ENCODE measurements around the gene KLHL40. TPM values are rescaled to one million over a fixed set of nuclear protein-coding genes. Genes with fewer than 3 reads are reported as not detected.

KLHL40 gene
- total RNA-seq, 1 experiment from 2014 or later, result not detected

- Mint-ChIP-seq H3K9me3 (peaks cover 0 to 4% of the 10 kb centered on the region in 2 experiments; a peak in 1 of 5 replicates), H3K27me3 (ENCODE audit: low read depth) (peaks cover 5% of the 10 kb centered on the region; the same call in 1 of the 2 replicates), H3K36me3 (ENCODE audit: insufficient read depth in 1 of 3, low read depth in 3 of 3) (peaks cover under 1 to 3% (median 2%) of the 10 kb centered on the region in 3 experiments; a peak in 5 of 7 replicates), H3K27ac (no peak overlapping the region), H3K4me3 (no peak overlapping the region), H3K4me1 (peaks cover 8 to 16% of the 10 kb centered on the region in 2 experiments)
- H4K8ac ChIP-seq (replicated peaks; ENCODE audit: insufficient read length, low read depth, low read length), result no peak overlapping the region
- H3K27me3 ChIP-seq (ENCODE audit: insufficient read depth, low read length), result no peaks in the 10 kb centered on the region
- H3K56ac ChIP-seq (ENCODE audit: insufficient read length, low read depth, low read length), result no peak overlapping the region
- no peak overlapping the region for H2BK120ac ChIP-seq (ENCODE audit: low read depth, low read length, poor library complexity, severe bottlenecking)
- no peak for DNase-seq
- H3K79me2 ChIP-seq (ENCODE audit: insufficient read depth, low read length), result no peaks in the 10 kb centered on the region
- H2BK12ac ChIP-seq (ENCODE audit: insufficient read length, low read depth, low read length), result no peak overlapping the region
- H3K4me2 ChIP-seq (ENCODE audit: insufficient read depth, insufficient read length, low read length), result no peak overlapping the region
- H2AFZ ChIP-seq (ENCODE audit: low read length), result no peak overlapping the region
- no peaks in the 10 kb centered on the region for H4K20me1 ChIP-seq (ENCODE audit: control insufficient read depth, insufficient read depth, insufficient read length)
- no peak overlapping the region for H3K23ac ChIP-seq (ENCODE audit: insufficient read length, low read depth, low read length)
- H3K27ac ChIP-seq (ENCODE audit: insufficient read length, low read depth, low read length), result no peak overlapping the region
- no peak overlapping the region for H4K91ac ChIP-seq (ENCODE audit: insufficient read length, low read depth, low read length)
- no peak overlapping the region for H2BK5ac ChIP-seq (ENCODE audit: insufficient read length, low read length)
- no peaks in the 10 kb centered on the region for H3K79me1 ChIP-seq (ENCODE audit: insufficient read depth, low read depth, low read length, poor library complexity, severe bottlenecking)
- no peak overlapping the region for H3T11ph ChIP-seq (ENCODE audit: low read length)
- no peaks in the 10 kb centered on the region for H3K23me2 ChIP-seq (ENCODE audit: insufficient read length, low read depth, low read length, poor library complexity, severe bottlenecking)
- no peaks in the 10 kb centered on the region for H3K9me3 ChIP-seq (ENCODE audit: control insufficient read depth, low read depth, low read length)
- no peaks in the 10 kb centered on the region for H3K4me1 ChIP-seq (ENCODE audit: insufficient read depth, low read length)
- H2BK20ac ChIP-seq (ENCODE audit: low read depth, low read length, poor library complexity, severe bottlenecking), result no peak overlapping the region
- H3K18ac ChIP-seq (ENCODE audit: insufficient read length, low read depth, low read length), result no peak overlapping the region
- no CpG with 5 or more reads among the region's 15 CpGs for WGBS (ENCODE audit: extremely low coverage, insufficient read length, low lambda C conversion rate)
- H2AK5ac ChIP-seq (ENCODE audit: insufficient read length, low read length), result no peak overlapping the region
- no peak overlapping the region for H2BK15ac ChIP-seq (ENCODE audit: low read depth, low read length)
- no peak for TF ChIP-seq CTCF (conservative IDR thresholded peaks at IDR 0.05)
- no peak overlapping the region for H3K4ac ChIP-seq (ENCODE audit: low read depth, low read length)
- no peak overlapping the region for H4K5ac ChIP-seq (ENCODE audit: insufficient read length, low read depth, low read length)
- H3K14ac ChIP-seq (ENCODE audit: insufficient read depth, low read length), result no peak overlapping the region; the same call in 1 of the 2 replicates
- no peak overlapping the region for H3K9ac ChIP-seq (ENCODE audit: extremely low read depth, insufficient read length, low read length)
Observed at GRCh38 chr3:42665050-42665878, 20.1 kb upstream of the KLHL40 start.

Measured in H9 (cell line).